ENCODE data around the gene RPL34. TPM values are rescaled to one million over a fixed set of nuclear protein-coding genes. Genes with fewer than 3 reads are reported as not detected.
"Not testable (repeated sequence)": the region's sequence is repeated elsewhere in the genome, so short reads cannot be mapped to it uniquely, and the experiment has no call there.

RPL34 gene
- total RNA-seq = 1,479 TPM

DNA sequence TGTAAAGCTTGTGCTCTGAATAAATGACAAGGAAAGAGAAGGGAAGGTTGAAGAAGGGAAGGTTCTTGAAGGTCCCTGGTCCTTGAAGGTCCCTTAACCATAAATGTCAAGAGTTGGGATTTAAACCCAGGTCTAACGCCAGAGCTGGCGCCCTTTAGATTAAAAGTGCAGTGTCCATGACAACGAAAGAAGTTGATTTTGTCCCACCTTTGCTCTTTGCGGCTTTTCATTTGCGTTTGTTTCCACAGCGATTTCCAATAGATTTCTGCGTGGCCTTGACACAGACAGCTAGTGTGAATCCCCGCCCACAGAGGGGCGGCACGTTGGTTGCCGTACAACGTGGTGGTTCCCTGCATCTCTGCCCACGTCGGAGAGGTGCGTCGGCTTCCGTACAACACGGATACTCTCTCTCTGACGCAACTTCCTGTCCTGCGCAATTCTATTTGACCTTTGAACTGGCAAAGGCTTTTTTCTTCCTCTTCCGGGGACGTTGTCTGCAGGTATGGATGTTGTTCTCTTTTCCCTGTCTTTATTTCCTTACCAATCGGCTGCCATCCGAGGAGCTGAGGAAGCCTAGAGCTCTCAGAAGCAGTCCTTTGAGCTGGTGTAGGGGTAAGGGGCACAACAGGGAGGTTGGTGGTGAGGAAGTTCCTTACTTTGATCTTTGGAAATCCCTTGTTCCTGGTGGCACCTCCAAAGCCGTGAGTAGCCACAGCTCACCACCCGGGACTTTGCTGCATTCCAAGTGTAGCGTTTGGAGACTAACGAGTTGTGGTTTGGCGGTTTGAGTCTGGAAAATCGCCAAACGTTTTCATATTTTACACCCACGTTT, at the start of gene RPL34:
RPL34 (plus strand) TSS at position 476 of the 832 bp plus-strand sequence. CDS start 1,384 bp downstream, outside the sequence.
- peak; percentile 98 for DNase-seq (ENCODE audit: low spot score)

GRCh38 chr4:108570993-108571569, 49.3 kb upstream of the RPL34 start:
- no peak for DNase-seq (ENCODE audit: low spot score)

DNA sequence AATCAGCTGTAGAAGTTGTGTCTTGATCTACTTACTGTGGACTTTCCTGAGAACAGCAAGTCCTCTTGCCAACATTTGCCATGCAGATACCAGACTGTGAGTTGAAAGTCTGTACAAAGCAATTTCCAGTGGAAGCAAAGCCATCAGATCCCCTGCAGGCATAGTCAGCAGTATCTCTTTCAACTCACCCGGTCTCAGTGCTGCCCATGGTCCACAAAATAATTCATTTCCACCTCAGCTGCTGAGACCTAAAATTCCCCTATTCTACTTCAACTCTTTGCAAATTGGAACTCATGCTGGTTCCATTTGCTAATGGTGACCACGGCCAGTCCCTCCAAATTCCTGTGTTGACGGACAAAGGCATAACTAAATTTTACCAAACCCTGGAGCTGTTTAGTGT, 46.0 kb upstream of the RPL34 start:
- no peak for DNase-seq (ENCODE audit: low spot score)

DNA sequence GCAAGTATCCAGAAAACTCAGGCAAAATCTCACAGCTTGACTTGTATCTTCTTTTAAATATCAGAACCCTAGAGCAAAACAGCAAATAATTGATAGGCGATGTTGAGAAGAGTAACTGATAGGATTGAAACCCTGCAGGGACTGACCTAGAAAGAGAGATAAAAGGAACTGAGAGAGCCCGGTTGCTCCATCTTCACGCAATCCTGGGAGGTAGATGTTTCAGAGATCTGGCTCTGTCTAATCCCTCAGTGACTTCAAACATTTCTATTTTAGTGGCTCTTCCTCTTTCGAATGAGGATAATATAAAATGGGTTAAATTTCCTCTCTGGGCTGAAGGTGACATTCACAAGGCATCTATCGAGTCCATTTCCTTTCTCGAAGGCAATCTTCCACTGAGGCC, 39.3 kb upstream of the RPL34 start:
- no peak for DNase-seq (ENCODE audit: low spot score)

GRCh38 chr4:108586778-108587177, 33.6 kb upstream of the RPL34 start:
- no peak for DNase-seq (ENCODE audit: low spot score)

DNA sequence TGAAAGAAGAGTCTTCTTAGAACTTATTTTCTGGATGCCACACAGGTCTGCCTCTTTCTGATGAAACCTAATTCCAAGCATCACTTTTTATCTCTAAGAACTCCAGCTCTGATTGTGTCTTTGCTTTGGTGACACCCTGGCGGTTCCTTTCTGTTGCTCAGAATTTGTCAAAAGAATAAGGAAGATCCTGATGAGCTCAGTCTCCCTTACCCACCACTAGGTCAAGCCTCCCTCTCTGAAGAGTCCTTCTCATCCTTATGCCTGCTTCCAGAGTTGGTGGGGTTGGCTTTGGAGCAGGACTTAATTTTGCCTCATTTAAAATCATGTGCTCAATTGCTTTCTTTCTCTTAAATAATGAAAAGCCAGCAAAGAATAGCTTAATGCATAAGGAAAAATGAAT, 31.5 kb upstream of the RPL34 start:
- DNase-seq (ENCODE audit: low spot score) = no peak

- no peak for DNase-seq (ENCODE audit: low spot score)
Observed at GRCh38 chr4:108589961-108590360, 30.4 kb upstream of the RPL34 start.

DNA sequence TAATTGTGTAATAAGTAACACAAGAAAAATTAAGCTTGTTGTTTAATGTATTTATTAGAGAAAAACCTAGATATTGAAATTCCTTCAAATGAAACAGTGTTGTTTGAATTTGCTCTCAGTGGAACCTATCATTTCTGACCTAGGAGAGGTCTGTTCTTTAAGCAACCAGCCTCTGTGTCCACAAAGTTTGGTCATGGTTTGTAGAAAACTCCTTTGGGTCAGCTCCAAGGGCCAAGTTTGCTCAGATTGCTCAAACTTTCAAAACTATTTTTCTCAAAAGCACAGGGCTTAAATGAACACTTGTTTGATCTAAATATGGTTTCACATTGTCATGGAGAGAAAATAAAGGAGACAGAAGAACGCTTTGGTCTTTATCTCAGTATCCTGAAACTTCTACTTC, 29.6 kb upstream of the RPL34 start:
- DNase-seq (ENCODE audit: low spot score) = no peak

DNA sequence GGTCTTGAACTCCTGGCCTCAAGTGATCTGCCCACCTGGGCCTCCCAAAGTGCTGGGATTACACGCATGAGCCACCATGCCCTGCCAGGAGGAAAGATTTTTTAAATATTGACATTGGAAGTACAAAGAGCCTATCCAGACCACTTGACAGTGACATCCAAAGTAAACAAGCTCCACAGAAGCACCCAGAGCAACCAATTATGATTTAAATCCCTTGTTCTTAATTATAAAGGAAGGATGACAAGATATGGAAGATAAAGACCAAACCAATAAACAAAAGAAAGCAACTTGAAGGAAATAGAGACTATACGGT, 27.7 kb upstream of the RPL34 start:
- DNase-seq (ENCODE audit: low spot score) = no peak

DNA sequence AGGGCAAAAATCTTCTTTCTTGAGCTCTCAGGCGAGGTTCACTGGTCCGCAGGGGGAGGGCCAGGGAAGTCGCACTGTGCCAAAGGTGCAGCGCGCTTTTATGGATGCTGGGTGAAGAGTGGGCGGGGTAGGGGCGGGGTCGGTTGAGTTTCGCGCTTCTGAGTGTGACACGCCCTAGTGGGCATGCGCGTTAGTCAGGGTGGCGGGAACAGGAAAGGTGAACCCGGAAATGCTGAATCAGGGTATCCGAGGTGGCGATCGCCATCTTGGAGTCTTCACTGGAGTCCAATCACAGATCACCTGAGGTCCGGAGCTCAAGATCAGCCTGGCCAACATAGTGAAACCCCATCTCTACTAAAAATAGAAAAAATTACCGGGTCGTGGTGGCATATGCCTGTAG, 26.1 kb upstream of the RPL34 start:
- not testable (repeated sequence) for DNase-seq (ENCODE audit: low spot score)

DNA sequence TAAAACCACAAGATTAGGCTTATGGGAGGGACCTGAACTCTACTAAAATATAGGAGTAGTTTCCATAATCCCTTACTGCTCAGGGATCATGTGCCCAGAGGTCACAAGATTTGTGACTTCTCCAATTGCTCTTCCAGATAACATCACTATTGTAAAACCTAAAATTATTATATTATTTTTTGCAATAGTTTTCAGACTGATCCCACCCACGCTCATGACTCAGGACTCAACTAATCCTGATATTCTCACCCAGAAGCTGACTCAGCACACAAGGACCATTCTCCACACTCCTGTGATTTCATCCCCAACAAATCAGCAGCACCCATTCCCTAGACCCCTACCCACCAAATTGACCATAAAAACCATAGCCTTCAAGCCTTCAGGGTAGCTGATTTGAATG, 24.0 kb upstream of the RPL34 start:
- no peak for DNase-seq (ENCODE audit: low spot score)

- no peak for DNase-seq (ENCODE audit: low spot score)
Observed at GRCh38 chr4:108601106-108601505, 19.3 kb upstream of the RPL34 start.

DNA sequence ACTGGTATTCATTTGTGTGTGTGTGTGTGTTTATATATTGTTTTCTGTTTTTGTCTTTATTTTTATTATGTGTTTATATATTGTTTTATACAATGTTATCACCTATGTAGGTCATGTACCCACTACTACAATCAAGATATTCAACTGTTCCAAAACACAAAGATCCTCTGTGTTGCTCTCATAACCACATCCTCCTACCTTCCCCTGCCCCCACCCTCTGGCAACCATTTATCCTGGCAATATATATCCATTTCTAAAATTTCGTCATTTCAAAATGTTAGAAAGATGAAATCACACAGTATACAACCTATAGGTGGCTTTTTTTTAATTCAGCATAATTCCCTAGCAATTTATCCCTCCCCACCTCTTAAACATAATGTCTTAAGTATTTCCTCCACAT, 18.8 kb upstream of the RPL34 start:
- DNase-seq (ENCODE audit: low spot score) = no peak

- no peak for DNase-seq (ENCODE audit: low spot score)
Observed at GRCh38 chr4:108602163-108602562, 18.2 kb upstream of the RPL34 start.

DNA sequence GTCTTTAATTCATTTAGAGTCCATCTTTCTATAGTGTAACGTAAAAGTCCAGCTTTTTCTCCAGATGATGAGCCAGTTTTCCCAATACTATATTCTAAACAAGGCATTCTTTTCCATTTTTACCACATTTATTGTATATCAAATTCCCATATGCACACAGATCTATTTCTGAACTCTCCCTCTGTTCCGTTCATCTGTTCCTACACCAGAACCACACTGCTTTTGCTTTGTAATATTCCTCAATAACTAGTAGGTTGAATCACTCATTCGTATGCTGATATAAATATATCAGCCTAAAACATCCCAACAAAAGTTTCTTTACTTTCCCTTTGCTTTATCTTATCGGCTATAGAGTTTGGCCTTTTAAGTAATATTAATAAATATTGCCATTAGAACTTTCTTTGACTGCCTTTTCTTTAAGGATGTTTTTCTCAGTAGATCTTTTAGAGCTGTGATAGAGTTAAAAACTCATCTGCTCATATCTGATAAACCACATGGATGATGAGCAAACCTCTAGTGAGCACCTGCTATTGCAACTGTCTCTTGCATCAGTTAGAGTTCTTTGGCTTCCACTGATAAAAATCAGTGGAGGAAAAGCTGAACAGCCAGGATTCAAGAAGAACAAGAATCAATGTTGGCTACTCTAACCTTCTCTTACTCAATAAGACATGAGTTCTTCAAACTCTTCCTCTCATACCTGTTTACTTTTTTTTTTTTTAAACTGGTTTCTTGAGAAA, 13.1 kb upstream of the RPL34 start:
- no peak for DNase-seq (ENCODE audit: low spot score)

- no peak for DNase-seq (ENCODE audit: low spot score)
Observed at GRCh38 chr4:108611365-108611764, 9.0 kb upstream of the RPL34 start.

DNA sequence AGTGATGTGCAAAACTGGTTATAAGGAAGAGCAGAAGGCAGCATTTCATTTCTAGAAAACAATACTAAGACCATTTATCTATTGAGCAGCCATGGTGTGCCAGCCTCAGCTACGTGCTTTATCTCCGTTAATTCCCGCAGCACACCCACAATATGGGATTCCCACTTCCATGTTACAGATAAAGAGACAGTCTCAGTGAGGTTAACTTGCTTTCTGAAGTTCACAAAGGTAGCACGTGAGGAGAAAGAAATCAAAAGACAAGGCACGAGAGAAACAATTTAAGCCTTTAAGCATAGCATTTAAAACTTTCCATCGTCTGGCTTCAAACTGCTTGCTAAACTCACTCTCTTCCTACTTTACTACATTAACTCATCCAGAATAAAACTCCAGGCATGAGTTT, 8.0 kb upstream of the RPL34 start:
- DNase-seq (ENCODE audit: low spot score) = no peak

GRCh38 chr4:108619372-108620100, 840 bp upstream of the RPL34 start:
- no peak for DNase-seq (ENCODE audit: low spot score)

GRCh38 chr4:108620933-108621905, 843 bp downstream of the RPL34 start:
- no peak for DNase-seq (ENCODE audit: low spot score)

DNA sequence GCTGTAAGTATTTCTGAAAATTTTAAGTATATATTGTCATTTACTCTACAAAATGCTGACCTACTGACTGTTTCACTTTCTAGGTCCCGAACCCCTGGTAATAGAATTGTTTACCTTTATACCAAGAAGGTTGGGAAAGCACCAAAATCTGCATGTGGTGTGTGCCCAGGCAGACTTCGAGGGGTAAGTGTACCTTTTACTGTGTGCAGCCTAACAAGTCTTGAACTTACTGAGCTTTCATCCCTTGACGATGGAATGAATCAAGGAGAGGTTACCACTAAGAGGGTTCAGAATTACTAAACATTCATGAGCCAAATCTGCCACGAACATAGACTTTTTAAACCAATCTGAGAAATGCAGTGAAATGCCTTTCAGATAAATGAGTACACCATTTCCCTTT, 1.6 kb downstream of the RPL34 start:
- no peak for DNase-seq (ENCODE audit: low spot score)

- DNase-seq (ENCODE audit: low spot score) = no peak
Observed at GRCh38 chr4:108622828-108623227, 2.5 kb downstream of the RPL34 start.

Measured in ureter (tissue), 1 donor.